GM18502 (cell line): Measurements from ENCODE around the gene MAST4.

Source experiments
- ATAC-seq: cut with Tn5 transposase; IDR thresholded peaks from one replicate; pipeline ENCODE4 v1.9.1; 2021; ENCODE audit warnings: mild to moderate bottlenecking; ENCODE audit not compliant: unreplicated experiment, poor library complexity

MAST4 gene

DNA sequence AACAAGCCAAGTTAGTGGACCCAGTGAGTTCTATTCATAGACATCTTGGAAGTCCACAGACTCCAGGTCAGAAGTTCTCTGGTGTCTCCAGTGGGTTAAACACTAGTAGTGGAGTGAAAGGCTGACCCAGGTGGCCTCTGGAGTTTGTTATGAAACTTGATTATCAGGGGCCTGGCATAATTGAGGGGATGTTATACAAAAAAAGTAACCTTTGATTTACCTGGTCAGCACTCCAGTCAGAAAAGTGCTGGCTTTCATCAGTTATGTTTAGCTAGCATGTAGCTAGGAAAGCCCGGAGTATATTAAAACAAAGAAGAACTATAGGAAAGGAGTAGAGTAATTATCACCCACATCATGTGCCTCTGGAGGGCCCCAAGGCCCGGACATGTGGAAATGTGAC is 429.3 kb downstream of the MAST4 start:
- no peak for ATAC-seq

DNA sequence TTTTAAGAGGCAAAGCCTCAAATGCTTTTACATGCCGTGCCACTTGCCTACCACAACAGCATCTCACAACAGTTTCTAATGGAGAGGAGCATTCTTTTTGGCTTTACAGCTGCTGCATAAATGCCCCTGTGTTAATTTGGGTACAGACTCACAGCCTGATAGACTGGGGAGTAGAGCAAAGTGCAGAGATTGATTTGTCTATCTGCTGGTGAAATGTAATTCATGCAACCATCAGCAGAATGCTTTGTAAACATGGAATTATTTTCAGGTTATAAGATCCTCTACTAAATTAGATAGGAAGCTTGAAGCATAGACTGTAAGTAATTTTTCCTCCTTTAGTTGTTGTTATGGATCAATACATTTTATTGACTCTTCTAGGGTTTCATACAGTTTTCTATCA is 430.1 kb downstream of the MAST4 start:
- no peak for ATAC-seq

DNA sequence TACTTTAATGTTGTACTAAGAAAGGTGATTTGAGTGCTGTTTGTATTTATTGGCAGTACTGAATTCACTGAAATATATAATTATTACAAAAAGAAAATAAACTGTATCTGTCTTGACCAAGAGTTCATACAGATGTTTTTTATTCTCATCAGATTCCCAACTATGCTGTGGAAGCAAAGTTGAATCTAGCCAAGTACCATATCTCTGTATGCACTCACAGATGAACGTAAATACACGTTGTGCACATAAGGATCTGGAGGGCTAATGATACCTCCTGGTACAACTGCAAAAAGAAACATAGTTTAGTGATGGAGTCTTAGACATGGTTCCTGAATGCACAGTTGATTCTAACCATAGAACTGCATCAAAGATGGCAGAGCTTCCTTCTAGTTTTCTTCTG is 431.0 kb downstream of the MAST4 start:
- no peak for ATAC-seq

DNA sequence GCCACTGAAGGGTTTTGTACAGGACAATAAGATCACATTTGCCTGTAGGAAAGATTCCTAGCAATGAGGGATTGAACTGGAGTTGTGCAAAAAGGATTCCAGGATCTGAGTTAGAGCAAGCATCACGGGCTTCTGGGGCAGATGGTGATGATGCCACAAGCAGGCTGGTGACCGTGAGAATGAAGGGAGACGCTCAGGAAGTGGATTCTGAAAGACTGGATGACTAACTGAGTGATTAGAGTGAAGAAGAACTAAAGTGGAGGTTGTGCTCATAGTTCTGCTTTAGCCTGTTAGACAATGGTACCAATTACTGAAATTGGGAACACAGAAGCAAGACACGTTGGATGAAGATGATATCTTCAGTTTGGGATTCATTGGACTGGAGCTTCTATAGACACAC is 432.2 kb downstream of the MAST4 start:
- no peak for ATAC-seq

DNA sequence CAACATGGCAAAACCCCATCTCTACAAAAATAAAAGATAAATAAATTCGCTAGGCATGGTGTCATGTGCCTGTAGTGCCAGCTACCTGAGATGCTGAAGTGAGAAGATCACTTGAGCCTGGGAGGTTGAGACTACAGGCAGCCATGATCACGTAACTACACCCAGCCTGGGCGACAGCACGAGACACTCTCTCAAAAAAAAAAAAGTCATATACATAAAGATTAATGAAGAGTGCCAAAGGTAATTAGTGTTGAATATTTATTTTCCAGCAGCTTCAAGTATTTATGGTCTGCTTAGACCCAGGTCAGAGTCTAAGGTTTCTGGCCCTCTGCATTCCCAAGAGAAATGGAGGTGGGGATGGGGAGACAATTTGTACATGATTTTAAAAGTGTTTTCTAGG is 432.7 kb downstream of the MAST4 start:
- ATAC-seq: no peak

DNA sequence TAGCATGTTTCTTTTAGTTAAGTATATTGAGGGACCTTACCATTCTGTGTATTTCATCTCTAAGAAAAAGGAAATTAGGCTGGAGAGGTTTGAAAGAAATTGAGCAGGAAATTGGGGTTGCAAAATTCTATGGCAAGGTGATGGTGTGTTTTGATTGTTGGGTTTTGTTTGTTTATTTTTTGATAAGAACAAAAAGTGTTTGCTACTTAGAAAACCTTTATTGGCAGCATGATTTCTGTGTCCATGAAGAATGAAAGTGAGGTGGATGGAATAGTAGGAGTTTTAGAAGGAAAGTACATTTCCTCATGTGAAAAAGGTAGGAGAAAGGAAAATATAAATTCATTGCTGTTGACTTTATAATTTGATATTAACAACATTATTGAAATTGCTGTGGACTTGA is 433.3 kb downstream of the MAST4 start:
- no peak for ATAC-seq

DNA sequence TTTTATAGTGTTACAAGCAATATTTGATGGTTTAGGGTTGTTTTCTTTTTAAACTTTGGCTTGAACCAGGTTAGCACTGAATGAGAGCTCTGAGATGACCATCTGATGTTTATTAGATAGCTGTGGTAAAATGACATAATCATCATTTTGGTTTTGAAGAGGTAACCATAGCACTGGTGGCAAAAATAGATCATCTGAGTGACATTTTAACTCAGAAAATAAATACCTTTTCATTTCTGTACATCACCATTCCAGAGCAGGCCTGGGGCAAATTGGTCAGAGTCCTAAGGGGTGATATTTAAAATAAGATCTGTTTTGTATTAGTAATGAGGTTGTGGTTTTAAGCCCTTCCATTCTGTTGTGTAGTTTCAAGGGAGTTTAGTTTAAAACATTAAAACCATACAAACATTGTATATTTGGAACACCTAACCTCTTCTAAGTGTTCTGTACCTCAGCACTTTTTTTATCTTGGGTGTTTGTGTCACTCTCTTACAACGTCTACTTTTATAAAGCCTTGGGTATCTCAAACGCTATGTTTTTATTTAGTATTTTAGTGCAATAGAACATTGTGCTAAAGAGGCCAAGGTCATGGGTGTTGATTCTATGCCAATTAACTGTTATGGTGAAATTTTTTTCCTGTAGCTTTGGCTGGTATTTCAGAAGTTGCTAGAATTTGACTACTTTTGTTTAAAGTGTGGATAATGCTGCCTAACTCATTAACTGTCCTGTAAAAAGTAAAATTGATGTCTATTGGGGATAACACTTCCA is 434.3 kb downstream of the MAST4 start:
- no peak for ATAC-seq

DNA sequence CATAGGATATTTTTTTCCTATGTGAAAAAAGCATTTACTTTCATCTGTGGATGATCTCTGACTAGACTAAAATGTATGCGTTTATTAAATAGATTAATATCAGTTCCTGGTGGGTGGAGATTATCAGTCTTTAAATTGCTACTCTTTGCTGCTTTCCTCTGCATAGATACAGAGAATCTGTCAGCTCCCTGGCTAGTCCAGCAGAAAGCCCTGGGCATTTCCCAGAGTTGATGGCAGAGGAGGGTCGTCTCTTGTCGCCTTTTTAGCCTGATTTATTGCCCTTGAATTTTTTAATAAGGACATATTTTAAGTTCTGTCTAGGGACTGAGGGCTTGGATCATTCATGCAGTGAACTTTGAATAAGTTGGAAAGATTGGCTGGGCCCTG is 434.9 kb downstream of the MAST4 start:
- ATAC-seq: no peak

DNA sequence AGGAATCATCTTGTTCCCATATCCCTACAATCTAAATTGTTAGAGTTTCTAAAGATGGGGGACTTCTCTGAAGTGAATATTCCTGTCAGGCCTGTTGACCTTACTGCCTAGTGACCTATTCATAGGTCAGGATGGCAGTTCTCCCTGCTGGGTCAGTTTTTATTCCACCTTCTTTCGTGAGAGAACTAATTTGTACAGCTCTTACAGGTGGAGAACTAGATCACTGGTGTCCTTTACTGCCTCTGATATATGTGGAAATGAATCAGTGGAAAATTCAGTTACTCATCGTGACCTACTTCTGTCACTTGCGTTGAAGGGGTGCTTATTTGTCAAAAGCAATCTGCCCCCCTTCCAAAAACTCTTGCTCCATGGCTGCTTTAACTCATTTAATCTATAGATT is 435.5 kb downstream of the MAST4 start:
- no peak for ATAC-seq

DNA sequence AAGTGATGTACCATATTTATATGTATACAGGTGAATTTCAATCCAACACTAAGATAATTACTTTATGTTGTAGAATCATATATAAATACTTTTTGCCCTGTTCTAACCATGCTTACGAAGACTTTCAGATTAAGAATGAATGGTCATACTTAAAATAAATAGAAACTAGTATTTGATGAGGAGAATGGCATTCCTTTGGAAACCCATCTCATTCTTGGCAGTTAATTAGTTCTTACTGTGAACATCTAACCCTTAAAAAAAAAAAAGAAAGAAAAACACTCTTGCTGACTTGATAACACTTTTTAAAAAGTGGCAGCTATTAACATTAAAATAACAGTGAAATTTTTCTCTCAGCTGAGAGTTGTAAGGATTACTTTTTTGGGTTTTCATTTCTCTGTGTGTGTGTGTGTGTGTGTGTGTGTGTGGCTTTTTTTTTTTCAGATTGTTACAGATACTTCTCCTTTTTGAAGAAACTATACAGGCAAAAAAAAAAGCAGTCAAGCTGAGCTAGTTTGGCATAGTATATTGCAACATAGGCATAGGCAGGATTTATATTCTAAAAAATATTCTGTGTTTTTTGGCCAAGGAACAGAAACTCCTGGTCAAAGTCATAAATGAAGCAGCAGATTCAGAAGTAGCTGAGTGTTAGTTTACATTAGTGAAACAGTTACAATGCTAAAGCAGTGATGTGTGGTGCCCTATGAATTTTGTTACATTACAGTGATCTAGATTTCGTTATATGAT is 436.9 kb downstream of the MAST4 start:
- no peak for ATAC-seq

DNA sequence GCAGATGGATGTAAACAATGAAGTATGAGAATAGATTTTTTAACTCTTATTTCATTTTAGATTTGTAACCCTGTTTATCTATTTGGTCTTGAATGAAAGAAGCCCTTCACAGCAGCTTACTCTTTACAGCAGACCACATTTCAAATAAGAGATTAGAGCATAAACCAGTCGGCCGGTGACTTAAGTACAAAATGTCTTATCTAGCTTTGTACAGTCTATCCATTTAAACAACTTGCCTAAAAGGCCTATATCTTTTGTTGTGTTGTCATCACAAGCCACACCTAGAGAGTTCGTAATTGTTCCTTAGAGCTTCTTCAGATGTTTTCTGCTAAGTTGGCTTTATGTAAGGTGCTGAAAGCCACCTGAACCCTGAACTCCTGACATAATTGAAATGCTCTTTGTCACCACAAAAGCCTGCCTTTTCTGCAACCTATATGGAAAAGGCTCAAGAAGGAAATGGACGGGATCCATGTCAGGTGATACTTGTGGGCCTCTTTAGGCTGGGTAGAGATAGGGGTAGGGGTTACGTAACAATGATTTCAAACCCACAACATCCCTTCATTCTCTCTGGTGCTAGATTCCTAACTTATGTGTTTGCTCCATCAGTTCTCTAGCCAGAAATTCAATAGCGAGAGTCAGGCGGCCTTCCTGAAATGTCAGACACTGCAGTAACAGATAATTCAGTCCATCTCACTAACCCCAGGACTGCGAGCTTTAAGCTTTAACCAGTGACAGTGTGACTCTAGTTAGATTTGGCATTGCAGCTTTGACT is 437.9 kb downstream of the MAST4 start:
- no peak for ATAC-seq

DNA sequence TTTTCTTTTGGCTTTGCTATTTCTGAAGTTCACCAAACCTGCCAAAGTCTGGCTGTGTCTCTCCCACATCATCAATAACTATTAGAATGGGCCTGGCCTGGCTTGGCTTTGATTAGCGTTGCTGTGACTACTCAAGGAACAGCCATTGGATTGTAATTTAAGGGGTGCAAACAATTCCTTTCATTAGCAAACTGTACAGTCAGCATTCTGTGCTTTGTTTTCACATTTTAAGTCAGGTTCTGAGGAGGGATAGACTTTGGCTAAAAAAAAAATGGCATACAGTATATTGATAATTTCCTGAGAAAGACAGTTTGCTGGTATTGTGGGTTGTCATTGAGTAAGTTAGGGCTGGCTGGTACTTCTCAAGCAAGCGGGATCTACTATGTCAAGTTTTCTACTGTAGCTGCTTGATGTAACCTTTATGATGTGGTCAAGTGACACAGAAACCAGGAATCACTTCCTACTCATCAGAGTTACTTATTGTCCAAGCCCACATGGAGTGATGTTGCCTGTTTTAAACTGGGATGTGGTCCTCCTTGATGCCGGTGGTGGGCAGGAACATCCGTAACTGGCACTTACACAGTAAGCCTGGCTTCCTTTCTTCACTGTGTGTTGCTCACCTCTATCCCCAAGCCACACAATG is 439.0 kb downstream of the MAST4 start:
- ATAC-seq: no peak

DNA sequence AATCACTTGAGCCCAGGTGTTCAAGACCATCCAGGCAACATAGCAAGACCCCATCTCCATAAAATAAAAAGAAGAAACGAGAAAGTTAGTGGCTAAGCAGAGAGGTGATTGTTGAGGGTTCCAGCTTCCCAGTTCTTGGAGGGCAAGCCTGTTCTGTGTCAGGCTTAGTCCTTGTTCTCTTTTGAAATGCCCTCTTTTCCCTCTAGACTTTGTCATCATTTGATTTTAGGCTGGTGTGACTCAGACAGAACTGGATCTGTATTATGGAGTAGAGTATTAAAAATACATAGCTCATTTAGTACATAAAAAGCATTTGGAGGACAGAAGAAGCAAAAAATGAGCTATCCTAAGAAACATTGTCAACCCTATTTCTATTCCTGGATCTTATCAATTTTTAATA is 441.0 kb downstream of the MAST4 start:
- no peak for ATAC-seq

DNA sequence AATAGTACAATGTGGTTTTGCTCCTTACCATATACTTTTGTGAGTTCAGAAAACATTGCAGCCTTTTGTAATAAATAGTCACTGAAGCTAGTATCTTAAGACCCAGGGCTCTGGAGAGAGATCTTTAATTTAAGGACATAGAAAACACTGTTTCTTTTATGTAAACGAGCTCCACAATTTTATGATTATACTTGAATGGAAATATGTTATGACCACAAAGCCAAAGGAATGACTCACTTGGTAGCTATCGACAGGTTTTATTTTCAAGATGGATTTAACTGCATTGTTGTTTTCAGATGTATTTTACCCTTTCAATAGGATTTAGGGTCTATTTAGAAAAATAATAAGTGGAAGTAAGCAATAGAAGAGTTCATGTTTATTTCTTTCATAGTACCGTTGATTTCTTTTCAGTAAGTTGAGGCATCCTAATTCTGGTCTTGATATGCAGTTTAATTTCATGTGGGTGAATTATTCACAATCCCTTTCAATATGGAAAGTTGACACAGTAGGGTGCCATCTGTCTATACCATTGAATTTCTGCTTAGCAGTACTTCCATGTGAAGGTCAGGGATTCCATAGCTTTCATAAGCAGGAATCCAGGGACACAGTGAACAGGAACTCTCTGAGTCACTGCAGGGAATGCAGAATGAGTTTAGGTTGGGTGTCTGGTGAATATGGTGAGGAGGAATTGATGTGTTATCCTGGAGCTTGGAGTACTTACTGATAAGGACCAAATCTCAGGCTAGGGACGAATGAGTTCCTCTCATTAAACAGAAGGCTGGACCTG is 442.8 kb downstream of the MAST4 start:
- no peak for ATAC-seq

DNA sequence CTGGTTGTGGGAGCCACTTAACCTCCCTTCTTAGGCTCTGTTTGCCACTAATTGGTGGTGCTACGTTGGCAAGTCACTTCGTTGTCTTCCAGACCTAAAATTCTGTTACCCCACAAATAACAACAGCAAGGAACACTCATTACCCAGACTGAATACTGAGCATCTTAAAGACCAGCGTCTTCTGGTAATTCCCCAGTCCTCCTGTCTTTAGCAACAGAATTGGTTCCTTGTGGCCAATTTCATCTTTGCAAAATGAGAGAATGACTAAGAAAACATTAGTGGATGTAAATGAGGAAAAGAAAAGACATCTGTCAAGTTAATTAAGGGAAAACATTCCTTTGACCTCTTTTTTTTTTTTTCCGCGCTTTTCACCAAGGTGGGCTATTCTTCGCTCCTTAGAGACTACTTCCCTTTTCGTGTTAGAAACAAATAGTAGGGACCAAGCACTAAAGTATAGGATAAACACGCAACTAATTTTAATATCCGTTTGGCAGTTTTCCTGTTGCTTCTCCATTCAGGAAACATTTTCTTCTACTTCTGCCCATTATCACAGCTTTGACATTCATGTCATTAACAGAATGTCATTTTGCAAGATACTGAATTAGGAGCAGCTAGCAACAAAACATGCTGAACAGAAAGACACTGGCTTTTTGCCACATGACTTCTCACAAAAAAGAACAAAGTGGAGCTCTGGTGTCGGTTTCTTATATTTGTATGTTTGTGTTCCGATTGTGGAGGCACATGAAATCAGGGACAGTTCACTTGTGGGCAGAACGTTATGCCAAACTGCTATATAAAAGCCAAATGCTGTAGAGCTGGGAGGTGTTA is 446.2 kb downstream of the MAST4 start:
- no peak for ATAC-seq

DNA sequence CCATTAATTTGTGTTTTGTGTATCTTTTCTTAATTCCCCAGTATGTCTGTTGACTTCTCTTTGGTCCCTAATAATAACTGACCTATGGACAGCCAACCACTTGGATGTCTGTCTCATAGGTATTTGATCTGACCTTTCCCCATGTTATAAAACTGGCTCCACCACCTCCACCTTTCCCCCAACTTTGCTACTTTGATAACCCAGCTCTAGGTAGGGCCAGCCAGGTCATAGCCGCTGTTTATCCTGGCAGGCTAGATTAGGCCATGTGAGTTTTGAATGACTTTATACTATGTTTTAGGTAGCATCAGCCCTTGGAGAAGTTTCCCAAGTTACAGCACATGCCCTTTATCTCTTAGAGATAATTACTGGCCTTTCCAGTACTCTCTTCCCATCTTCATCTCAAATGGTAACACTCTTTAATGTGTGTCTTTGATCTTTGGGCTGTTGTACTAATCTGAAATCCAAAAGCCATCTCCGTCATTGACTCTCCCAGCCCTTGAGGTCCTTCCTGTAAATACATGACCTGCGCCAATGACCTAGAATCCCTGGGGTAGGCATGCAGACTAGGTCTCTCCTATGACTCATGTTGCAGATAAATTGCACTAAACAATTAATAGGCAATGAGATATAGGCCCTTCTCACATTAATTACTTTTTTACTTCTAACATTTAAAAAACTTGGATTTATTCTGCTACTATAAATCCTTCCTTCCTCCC is 447.8 kb downstream of the MAST4 start:
- ATAC-seq: no peak

DNA sequence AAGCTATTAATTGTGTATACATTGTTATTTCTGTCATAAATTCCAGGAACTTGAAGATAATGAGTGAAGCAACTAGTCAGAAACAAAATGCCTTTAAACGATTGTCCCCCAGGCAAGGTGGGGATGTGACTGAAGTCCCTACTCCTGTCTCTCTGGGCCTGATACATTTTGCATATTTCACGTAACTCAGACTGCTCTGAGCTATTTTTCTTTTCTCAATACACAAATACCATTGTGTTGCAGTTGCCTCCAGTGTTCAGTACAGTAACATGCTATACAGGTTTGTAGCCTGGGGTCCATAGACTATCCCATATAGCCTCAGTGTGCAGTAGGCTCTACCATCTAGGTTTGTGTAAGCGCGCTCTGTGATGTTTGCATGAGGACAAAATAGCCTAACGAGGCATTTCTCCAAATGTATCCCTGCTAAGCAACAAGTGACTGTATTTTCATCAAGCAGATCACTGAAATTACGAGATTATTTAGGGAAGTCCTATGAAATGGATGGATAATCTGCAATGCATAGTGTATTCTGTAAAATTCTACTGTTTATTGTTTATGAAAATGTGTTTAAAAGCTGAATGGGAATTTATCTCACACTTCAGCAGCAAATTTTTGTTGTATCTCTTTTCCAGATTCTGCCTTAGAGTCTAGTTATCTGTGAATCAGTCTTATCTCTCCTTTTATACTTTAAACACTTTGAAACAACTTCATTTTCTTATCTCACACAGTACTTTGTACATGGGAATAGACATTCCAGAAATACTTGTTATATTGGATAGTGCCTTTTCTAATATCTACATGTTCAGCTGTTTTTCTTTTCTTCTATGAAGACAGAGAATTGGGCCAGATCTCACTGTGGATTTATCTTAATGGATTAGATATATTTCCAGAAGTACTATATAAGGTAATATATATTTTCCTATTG is 449.9 kb downstream of the MAST4 start:
- no peak for ATAC-seq

DNA sequence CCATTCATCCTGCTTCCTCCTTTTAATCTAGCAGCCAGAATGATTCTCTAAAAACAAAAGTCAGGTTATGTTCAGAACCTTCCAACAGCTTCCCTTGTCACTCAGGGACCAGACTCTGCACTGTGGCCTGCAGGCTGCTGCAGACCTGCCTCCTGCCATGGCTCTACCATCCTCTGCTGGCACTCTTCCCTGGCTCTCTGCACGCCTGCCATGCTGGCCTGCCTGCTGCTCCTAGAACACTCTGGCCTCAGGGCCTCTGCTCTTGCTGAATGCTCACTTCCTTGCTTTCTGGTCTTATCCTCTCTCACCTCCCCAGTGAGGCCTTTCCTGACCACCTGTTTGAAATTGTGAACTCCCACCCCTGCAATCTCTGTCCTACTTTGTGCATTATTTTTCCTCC is 451.0 kb downstream of the MAST4 start:
- no peak for ATAC-seq
